ENCODE data around the gene APOL2. TPM values are rescaled to one million over a fixed set of nuclear protein-coding genes. Genes with fewer than 3 reads are reported as not detected.

APOL2 gene
- total and polyA plus RNA-seq, 8 donors: 29.0 to 63.0 (median 35.0) TPM

DNA sequence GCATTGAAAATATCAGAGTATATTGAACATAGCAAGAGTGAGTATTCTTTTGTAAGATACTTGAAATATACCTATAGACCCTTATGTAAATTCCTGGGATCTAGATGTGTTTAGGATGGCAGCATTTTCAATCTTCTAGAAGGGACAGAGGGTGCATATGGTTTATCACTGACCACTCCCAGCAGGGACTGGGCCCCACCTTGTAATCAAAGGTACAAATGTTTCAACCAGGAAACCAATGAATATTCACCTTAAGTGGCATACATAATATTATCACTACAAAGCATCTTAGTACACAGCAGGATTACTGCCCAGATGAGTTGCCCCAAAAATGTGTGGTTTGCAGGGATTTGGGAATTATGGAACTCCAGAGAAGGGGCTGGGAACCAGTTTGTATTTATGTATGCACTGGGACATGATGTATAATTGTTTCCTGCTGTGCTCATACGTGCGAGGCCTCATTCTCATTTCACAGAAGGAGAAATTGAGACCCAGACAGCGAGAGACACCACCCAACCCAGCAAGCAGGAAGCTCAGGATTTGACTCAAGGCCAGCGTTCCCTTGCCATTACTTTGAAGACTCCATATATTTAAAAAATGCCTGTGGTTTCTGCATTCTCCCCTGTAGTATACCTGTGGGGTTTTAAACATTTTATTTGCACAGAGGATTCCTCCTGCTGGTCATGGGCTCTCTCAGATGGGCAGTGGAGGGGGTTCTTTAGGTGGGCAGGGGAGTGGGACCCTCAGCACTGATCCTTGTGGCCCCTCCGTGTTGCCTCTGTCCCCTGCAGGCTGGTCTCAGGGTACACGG is 42.9 kb downstream of the APOL2 start:
- no peak for DNase-seq
- Histone ChIP-seq H3K4me3 (no peak overlapping the region), H3K27ac (peak overlapping the region in 1 of 2 donors; percentile 50), H3K27me3 (no peaks in the 10 kb centered on the region), H3K9me3 (no peaks in the 10 kb centered on the region), H3K4me1 (peaks cover 3 to 38% of the 10 kb centered on the region in 2 donors), H3K36me3 (no peaks in the 10 kb centered on the region)
- intact Hi-C loops (cut with DNase I): loop anchor here in 1 of 2 donors (10.0 kb wide), 2 partner anchors 78 to 288 kb away; partner anchors contain the start of gene TXN2
- ATAC-seq: no peak
- TF ChIP-seq, protein P1, sequence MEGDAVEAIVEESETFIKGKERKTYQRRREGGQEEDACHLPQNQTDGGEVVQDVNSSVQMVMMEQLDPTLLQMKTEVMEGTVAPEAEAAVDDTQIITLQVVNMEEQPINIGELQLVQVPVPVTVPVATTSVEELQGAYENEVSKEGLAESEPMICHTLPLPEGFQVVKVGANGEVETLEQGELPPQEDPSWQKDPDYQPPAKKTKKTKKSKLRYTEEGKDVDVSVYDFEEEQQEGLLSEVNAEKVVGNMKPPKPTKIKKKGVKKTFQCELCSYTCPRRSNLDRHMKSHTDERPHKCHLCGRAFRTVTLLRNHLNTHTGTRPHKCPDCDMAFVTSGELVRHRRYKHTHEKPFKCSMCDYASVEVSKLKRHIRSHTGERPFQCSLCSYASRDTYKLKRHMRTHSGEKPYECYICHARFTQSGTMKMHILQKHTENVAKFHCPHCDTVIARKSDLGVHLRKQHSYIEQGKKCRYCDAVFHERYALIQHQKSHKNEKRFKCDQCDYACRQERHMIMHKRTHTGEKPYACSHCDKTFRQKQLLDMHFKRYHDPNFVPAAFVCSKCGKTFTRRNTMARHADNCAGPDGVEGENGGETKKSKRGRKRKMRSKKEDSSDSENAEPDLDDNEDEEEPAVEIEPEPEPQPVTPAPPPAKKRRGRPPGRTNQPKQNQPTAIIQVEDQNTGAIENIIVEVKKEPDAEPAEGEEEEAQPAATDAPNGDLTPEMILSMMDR (IDR thresholded peaks at IDR 0.05): no peak

DNA sequence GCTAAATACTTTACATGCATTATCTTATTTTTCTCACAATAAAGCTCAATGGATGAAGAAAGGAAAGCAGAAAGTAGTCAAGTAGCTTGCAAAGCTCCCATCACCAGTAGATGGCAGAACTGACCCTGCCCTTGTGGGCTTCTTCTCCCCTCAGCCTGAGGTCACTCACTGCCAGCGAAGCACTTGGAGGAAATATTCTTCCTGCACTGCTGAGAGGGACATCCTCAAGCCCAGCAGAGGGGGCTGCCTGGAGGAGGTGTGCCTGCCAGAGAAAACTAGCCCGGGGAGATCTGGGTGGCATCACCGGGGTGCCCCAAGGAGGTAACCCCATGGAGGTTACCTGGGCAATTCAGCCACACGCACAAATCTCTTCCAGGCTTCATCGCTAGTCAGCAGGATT is 44.4 kb downstream of the APOL2 start:
- TF ChIP-seq, protein P1 (IDR thresholded peaks at IDR 0.05): peak; percentile 63 to 67
- Histone ChIP-seq H3K27me3 (no peaks in the 10 kb centered on the region), H3K27ac (no peak overlapping the region), H3K36me3 (no peaks in the 10 kb centered on the region), H3K4me1 (peaks cover 3 to 35% of the 10 kb centered on the region in 2 donors), H3K4me3 (no peak overlapping the region), H3K9me3 (no peaks in the 10 kb centered on the region)
- DNase-seq (peak in 2 of 4 donors; percentile 67 to 75), ATAC-seq (peak; percentile 90)
- intact Hi-C loops (cut with DNase I): loop anchor here in 1 of 2 donors (10.0 kb wide), 2 partner anchors 80 to 290 kb away; partner anchors contain the start of gene TXN2

DNA sequence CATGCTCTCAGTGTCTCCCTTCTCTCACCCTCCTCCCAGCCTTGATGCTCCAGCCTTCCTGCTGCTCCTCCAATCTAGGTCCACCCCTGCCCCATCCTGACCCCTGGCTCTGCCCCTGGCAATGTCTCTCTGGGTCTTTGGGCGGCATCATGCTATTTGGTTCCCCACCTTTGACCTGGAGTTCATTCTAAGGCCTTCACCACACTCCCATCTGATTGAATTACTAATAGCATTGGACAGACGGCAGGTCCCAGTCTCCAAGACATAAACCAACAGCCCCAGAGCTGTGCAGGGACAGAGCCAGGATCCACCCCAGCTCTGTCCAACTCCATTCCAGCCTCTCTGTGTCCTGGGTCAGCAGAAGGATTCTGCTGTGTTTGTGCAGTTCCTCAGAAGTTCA is 44.9 kb downstream of the APOL2 start:
- Histone ChIP-seq H3K27me3 (no peaks in the 10 kb centered on the region), H3K4me3 (no peak overlapping the region), H3K27ac (no peak overlapping the region), H3K4me1 (peaks cover 3 to 35% of the 10 kb centered on the region in 2 donors), H3K36me3 (no peaks in the 10 kb centered on the region), H3K9me3 (no peaks in the 10 kb centered on the region)
- TF ChIP-seq, protein P1 (IDR thresholded peaks at IDR 0.05): no peak
- ATAC-seq (no peak), DNase-seq (no peak)
- intact Hi-C loops (cut with DNase I): loop anchor here in 1 of 2 donors (10.0 kb wide), 2 partner anchors 80 to 290 kb away; partner anchors contain the start of gene TXN2

DNA sequence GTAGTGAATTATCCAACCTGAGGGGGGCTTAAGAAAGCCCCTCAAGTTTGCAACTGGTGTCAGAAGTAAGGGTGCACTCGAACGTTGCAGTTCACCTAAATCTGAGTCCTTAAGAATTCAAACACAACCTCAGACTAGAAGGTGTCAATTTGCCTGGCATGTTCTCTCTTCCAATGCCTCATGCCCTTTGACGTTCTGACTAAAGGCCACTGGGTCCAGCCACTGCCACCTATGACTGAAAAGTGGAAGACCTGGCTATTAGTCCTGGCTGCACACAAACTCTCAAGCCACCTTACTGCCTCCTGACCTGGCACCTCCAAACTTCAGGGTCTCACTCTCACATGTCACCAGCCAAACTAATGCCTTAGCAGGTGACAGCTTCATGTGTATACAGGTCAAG is 45.8 kb downstream of the APOL2 start:
- intact Hi-C loops (cut with DNase I): loop anchor here in 1 of 2 donors (10.0 kb wide), 2 partner anchors 81 to 291 kb away; partner anchors contain the start of gene TXN2
- no peak for DNase-seq
- no peaks in the 10 kb centered on the region for H3K9me3 ChIP-seq
- H3K4me1 ChIP-seq: peaks cover 3 to 33% of the 10 kb centered on the region in 2 donors
- no peaks in the 10 kb centered on the region for H3K36me3 ChIP-seq
- ATAC-seq: no peak
- TF ChIP-seq, protein P1 (IDR thresholded peaks at IDR 0.05): no peak
- no peak overlapping the region for H3K4me3 ChIP-seq
- H3K27me3 ChIP-seq: no peaks in the 10 kb centered on the region
- H3K27ac ChIP-seq: no peak overlapping the region

DNA sequence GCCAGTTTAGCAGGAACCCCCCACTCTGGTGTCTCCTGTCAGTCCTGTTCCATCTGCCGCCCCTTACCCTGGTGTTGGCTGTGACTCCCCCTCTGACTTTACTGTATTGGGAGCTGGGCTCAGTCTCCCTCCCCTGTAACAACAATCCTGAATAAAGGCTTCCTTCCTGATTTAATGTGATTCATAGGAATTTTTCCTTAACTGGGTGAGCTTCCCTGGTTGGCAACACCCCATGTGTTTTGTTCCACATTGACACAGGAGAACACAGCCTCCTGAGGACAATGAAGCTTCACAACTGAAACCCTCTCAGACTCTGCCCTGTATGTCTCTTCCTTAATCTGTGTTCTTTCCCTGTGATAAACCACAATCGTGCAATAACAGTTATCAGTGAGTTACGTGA is 46.2 kb downstream of the APOL2 start:
- no peaks in the 10 kb centered on the region for H3K36me3 ChIP-seq
- H3K4me1 ChIP-seq: peaks cover 3 to 29% of the 10 kb centered on the region in 2 donors
- no peak for DNase-seq
- ATAC-seq: no peak
- no peak overlapping the region for H3K27ac ChIP-seq
- no peaks in the 10 kb centered on the region for H3K27me3 ChIP-seq
- H3K4me3 ChIP-seq: no peak overlapping the region
- H3K9me3 ChIP-seq: no peaks in the 10 kb centered on the region
- TF ChIP-seq, protein P1 (IDR thresholded peaks at IDR 0.05): no peak
- intact Hi-C loops (cut with DNase I): loop anchor here in 1 of 2 donors (10.0 kb wide), 2 partner anchors 82 to 292 kb away; partner anchors contain the start of gene TXN2

Measured in left lung (tissue), 10 donors.